GM12892 (cell line): Measurements from ENCODE around the gene MOGAT2.

Experiments
- POLR2A ChIP-seq: IDR thresholded peaks from 2 replicates; pipeline ENCODE4 v1.6.1; 2011; ENCODE audit warnings: low read depth, low read length, control low read depth
- POLR2AphosphoS5 ChIP-seq: IDR thresholded peaks from 2 replicates; pipeline ENCODE4 v1.6.1; 2011; ENCODE audit warnings: low read depth, low read length, control low read depth
- TAF1 ChIP-seq: IDR thresholded peaks from 2 replicates; pipeline ENCODE4 v1.6.1; 2011; ENCODE audit warnings: low read depth, mild to moderate bottlenecking, control low read depth, low read length, borderline replicate concordance

GRCh38 chr11:75767228-75767572 is 49.6 kb downstream of the MOGAT2 start:
- TF ChIP-seq POLR2AphosphoS5 (no peak), POLR2A (no peak), TAF1 (no peak)
